ENCODE data around the gene ARTN. TPM values are rescaled to one million over a fixed set of nuclear protein-coding genes. Genes with fewer than 3 reads are reported as not detected.

ARTN gene
- total and polyA plus RNA-seq, 9 donors = 0.72 to 1.3 (median 0.86) TPM; not detected in 1

DNA sequence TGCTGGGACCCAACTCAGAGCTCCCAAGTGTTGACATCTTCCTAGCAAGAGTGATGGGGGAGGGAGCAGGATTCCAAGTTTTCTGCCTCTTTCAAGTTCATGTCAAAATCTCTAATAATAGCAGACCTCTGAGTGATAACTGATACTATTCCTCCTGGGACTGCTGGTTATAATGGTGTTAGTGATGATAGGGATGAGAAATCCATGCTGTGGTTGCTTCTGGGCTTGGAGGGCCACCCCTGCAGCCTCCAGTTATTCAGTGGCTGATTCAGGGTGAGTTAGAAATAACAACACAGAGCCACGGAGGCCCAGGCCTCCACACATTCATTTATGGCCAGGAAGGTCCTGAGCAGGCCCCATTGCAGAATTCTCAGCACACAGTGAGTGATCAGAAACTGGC lies 40.6 kb upstream of the ARTN start:
- no peak for DNase-seq
- Histone ChIP-seq H3K9me3 (no peaks in the 10 kb centered on the region), H3K36me3 (no peaks in the 10 kb centered on the region), H3K27me3 (no peaks in the 10 kb centered on the region), H3K4me1 (ENCODE audit: insufficient read depth) (no peaks in the 10 kb centered on the region), H3K27ac (no peak overlapping the region), H3K4me3 (no peak overlapping the region)
- 54 to 65% (median 64%) methylated on average over 1 of the region's 1 CpG for WGBS, 3 donors
- TF ChIP-seq EP300 (IDR thresholded peaks at IDR 0.05) (no peak), POLR2A (IDR thresholded peaks at IDR 0.05) (no peak)
- TF ChIP-seq, protein P1, sequence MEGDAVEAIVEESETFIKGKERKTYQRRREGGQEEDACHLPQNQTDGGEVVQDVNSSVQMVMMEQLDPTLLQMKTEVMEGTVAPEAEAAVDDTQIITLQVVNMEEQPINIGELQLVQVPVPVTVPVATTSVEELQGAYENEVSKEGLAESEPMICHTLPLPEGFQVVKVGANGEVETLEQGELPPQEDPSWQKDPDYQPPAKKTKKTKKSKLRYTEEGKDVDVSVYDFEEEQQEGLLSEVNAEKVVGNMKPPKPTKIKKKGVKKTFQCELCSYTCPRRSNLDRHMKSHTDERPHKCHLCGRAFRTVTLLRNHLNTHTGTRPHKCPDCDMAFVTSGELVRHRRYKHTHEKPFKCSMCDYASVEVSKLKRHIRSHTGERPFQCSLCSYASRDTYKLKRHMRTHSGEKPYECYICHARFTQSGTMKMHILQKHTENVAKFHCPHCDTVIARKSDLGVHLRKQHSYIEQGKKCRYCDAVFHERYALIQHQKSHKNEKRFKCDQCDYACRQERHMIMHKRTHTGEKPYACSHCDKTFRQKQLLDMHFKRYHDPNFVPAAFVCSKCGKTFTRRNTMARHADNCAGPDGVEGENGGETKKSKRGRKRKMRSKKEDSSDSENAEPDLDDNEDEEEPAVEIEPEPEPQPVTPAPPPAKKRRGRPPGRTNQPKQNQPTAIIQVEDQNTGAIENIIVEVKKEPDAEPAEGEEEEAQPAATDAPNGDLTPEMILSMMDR (IDR thresholded peaks at IDR 0.05) = no peak
- intact Hi-C loops (cut with DNase I) = no loop called here

DNA sequence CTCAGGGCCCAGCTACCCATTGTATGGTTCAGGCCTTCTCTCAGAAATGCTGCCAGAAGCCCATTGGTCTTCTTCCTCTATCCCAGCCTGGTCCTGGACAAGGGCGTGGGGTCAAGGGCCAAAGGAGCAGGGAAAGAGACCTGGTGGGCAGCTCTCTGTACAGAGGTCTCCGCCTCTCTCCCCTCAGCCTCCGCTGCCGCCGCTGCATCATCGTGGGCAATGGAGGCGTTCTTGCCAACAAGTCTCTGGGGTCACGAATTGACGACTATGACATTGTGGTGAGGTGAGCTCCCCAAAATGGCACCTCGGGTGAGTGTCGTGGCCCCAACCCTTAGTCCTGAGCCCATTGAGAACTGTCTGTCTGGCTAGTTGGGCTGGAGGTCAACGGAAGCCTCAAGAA lies 34.6 kb upstream of the ARTN start:
- intact Hi-C loops (cut with DNase I) = no loop called here
- Histone ChIP-seq H3K4me1 (ENCODE audit: insufficient read depth) (no peaks in the 10 kb centered on the region), H3K9me3 (no peaks in the 10 kb centered on the region), H3K27ac (no peak overlapping the region), H3K36me3 (no peaks in the 10 kb centered on the region), H3K27me3 (no peaks in the 10 kb centered on the region), H3K4me3 (no peak overlapping the region)
- WGBS, 3 donors = 94 to 97% (median 96%) methylated on average over 12 of the region's 12 CpGs
- no peak for TF ChIP-seq EP300 (IDR thresholded peaks at IDR 0.05)
- no peak for DNase-seq

DNA sequence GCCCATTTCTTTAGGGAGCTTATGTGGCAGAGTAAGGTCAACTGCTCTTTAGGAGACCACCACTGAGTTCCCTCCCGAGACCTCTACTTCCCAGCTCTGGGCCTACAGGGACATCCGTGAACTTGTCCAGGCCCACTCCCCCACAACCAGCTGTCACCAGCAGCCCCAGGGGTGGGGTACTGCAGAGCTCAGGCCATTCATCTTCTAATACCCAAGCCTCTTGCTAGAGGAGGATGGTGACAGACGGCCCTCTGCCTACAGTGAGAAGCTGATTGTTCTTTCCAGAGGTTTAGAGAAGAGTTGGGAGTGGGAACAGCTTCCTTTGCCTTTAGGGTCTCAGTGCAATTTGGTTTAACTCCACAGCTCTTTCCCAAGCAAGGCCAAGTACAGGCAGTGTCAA lies 33.2 kb upstream of the ARTN start:
- H3K4me3 ChIP-seq = no peak overlapping the region
- WGBS, 3 donors = 82 to 96% (median 86%) methylated on average over 3 of the region's 3 CpGs
- H3K9me3 ChIP-seq = no peaks in the 10 kb centered on the region
- H3K27ac ChIP-seq = no peak overlapping the region
- DNase-seq = no peak
- H3K36me3 ChIP-seq = no peaks in the 10 kb centered on the region
- no peaks in the 10 kb centered on the region for H3K4me1 ChIP-seq (ENCODE audit: insufficient read depth)
- no peak for TF ChIP-seq POLR2A (IDR thresholded peaks at IDR 0.05)
- no peak for TF ChIP-seq EP300 (IDR thresholded peaks at IDR 0.05)
- TF ChIP-seq, protein P1 (IDR thresholded peaks at IDR 0.05) = no peak
- H3K27me3 ChIP-seq = no peaks in the 10 kb centered on the region
- intact Hi-C loops (cut with DNase I) = no loop called here

DNA sequence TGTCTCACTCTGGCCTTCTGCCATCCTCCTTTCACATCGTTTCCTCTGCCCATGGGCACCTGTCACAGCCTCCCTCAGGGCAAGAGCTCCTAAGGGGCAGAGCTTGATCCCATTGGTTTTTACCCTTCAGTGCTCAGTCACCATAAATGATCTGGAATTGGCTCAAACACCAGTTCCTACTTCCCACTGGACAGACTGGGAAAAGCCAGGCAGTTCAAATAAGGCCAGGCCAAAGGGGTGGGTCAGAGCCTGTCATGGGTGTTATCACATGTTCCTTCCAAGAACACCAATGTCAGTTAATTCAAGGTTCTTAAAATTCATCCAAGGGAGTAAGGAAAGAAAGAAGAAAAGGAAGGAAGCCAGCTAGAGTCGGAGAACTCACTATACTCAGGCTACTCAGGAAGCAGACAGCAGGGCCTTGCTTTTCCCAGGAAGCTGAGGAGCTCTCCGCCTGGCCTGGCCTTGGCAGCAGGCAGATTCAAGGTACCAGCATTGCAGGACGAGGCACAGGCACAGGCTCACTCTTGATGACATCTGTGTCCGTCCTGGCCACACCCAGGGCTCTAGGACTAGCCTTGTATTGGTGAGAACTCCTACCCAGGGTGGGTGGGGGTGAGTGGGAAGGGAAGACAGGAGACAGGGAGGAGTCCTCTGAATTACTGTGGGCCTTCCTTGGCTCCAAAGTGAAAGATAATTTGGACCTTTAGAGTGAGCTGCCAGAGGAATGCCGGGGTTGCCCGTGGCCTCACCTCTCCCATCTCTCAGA lies 32.2 kb upstream of the ARTN start:
- TF ChIP-seq POLR2A (IDR thresholded peaks at IDR 0.05) (no peak), EP300 (IDR thresholded peaks at IDR 0.05) (no peak)
- TF ChIP-seq, protein P1 (IDR thresholded peaks at IDR 0.05) = no peak
- Histone ChIP-seq H3K9me3 (no peaks in the 10 kb centered on the region), H3K4me3 (no peak overlapping the region), H3K36me3 (no peaks in the 10 kb centered on the region), H3K4me1 (ENCODE audit: insufficient read depth) (no peaks in the 10 kb centered on the region), H3K27me3 (no peaks in the 10 kb centered on the region), H3K27ac (no peak overlapping the region)
- WGBS, 3 donors = 86 to 91% (median 91%) methylated on average over 7 of the region's 7 CpGs
- intact Hi-C loops (cut with DNase I) = no loop called here
- no peak for DNase-seq

DNA sequence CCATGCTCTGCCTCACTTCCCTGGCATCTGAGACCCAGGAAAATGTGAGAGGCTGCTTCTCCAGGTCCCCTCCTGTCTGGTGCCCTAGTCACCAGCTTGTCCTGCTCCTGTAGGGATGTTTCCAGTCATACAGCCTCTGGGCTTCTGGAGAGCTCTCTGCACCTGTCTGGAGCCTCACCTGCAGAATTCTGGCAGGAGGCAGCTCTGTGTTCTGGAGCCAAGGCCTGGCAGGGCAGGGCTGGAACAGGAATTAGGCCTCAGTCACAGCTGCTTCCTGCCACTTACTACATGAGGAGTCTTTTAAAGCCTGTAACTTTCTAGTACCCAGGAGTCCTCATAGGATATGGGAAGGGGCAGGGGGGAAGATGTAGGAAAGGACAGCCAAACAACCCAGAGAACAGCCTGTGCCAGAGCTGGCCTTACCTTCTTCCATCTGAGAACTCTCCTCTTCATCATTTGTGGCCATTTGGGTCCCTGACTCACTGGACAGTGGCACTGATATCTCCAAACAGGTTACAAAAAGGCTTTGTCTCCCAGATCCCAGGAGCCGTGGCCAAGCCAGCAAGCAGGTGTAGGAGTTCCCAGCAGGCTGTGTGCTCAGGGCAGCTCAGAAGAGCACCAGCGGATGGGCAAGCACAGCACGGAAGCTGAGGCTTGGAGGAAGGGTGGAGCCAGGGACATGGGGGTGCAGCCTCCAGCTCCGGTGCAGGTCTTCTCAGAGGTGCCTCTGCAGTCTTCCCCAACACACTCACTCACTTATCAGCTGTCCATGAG lies 31.4 kb upstream of the ARTN start:
- Histone ChIP-seq H3K36me3 (no peaks in the 10 kb centered on the region), H3K4me3 (no peak overlapping the region), H3K27ac (no peak overlapping the region), H3K9me3 (no peaks in the 10 kb centered on the region), H3K4me1 (ENCODE audit: insufficient read depth) (no peaks in the 10 kb centered on the region), H3K27me3 (no peaks in the 10 kb centered on the region)
- no peak for DNase-seq
- intact Hi-C loops (cut with DNase I) = no loop called here
- TF ChIP-seq EP300 (IDR thresholded peaks at IDR 0.05) (no peak), POLR2A (IDR thresholded peaks at IDR 0.05) (no peak)
- TF ChIP-seq, protein P1 (IDR thresholded peaks at IDR 0.05) = no peak
- WGBS, 3 donors = 92 to 96% (median 96%) methylated on average over 4 of the region's 4 CpGs

All from ovary (tissue), 9 donors.